Measurements from ENCODE around the gene ZFX.
"Not testable (repeated sequence)": the region's sequence is repeated elsewhere in the genome, so short reads cannot be mapped to it uniquely, and the experiment has no call there.

ZFX gene

GRCh38 chrX:24153178-24153795, 3.8 kb downstream of the ZFX start:
- no peak for DNase-seq (ENCODE audit: low spot score)

- DNase-seq (ENCODE audit: low spot score), result no peak
Measured at GRCh38 chrX:24153796-24154189, 4.3 kb downstream of the ZFX start.

GRCh38 chrX:24154490-24155034, 5.0 kb downstream of the ZFX start:
- no peak for DNase-seq (ENCODE audit: low spot score)

GRCh38 chrX:24155747-24156146, 6.2 kb downstream of the ZFX start:
- DNase-seq (ENCODE audit: low spot score), result not testable (repeated sequence)

- no peak for DNase-seq (ENCODE audit: low spot score)
Measured at GRCh38 chrX:24156177-24156576, 6.6 kb downstream of the ZFX start.

GRCh38 chrX:24158881-24159280, 9.4 kb downstream of the ZFX start:
- no peak for DNase-seq (ENCODE audit: low spot score)

GRCh38 chrX:24166078-24166477, 16.5 kb downstream of the ZFX start:
- no peak for DNase-seq (ENCODE audit: low spot score)

- no peak for DNase-seq (ENCODE audit: low spot score)
Measured at GRCh38 chrX:24167719-24168472, 18.4 kb downstream of the ZFX start.

GRCh38 chrX:24168807-24169206, 19.3 kb downstream of the ZFX start:
- no peak for DNase-seq (ENCODE audit: low spot score)

GRCh38 chrX:24169211-24169610, 19.7 kb downstream of the ZFX start:
- no peak for DNase-seq (ENCODE audit: low spot score)

GRCh38 chrX:24173115-24173847, 23.8 kb downstream of the ZFX start:
- DNase-seq (ENCODE audit: low spot score), result no peak

- no peak for DNase-seq (ENCODE audit: low spot score)
Measured at GRCh38 chrX:24175276-24175675, 25.7 kb downstream of the ZFX start.

GRCh38 chrX:24178441-24178840, 28.9 kb downstream of the ZFX start:
- DNase-seq (ENCODE audit: low spot score), result no peak

GRCh38 chrX:24184018-24184417, 34.5 kb downstream of the ZFX start:
- no peak for DNase-seq (ENCODE audit: low spot score)

GRCh38 chrX:24186483-24186882, 37.0 kb downstream of the ZFX start:
- DNase-seq (ENCODE audit: low spot score), result no peak

GRCh38 chrX:24186986-24187385, 37.5 kb downstream of the ZFX start:
- no peak for DNase-seq (ENCODE audit: low spot score)

GRCh38 chrX:24189490-24189889, 40.0 kb downstream of the ZFX start:
- no peak for DNase-seq (ENCODE audit: low spot score)

- DNase-seq (ENCODE audit: low spot score), result peak; percentile 27
Measured at GRCh38 chrX:24190500-24191156, 41.1 kb downstream of the ZFX start.

GRCh38 chrX:24196509-24196908, 47.0 kb downstream of the ZFX start:
- DNase-seq (ENCODE audit: low spot score), result no peak

GRCh38 chrX:24198101-24198500, 48.6 kb downstream of the ZFX start:
- DNase-seq (ENCODE audit: low spot score), result no peak

GRCh38 chrX:24200133-24200532, 50.6 kb downstream of the ZFX start:
- DNase-seq (ENCODE audit: low spot score), result no peak

- no peak for DNase-seq (ENCODE audit: low spot score)
Measured at GRCh38 chrX:24201216-24201615, 51.7 kb downstream of the ZFX start.
